ENCODE results near the gene PHACTR1.

GRCh38 chr6:13303668-13304017 is 587.1 kb downstream of the PHACTR1 start:
- TF ChIP-seq CTCF (conservative IDR thresholded peaks at IDR 0.05; ENCODE audit: low read depth, low read length) (no peak), RAD21 (IDR thresholded peaks at IDR 0.05; ENCODE audit: low read length) (no peak), MAZ (IDR thresholded peaks at IDR 0.05; ENCODE audit: borderline replicate concordance, low read depth, low read length) (no peak), FOS (IDR thresholded peaks at IDR 0.05; ENCODE audit: low read depth, low read length) (no peak), ELK1 (IDR thresholded peaks at IDR 0.05; ENCODE audit: borderline replicate concordance, low read depth, low read length) (no peak), POLR2A (IDR thresholded peaks at IDR 0.05; ENCODE audit: low read depth, low read length) (no peak), CEBPB (IDR thresholded peaks at IDR 0.05; ENCODE audit: low read depth, low read length) (no peak), NFE2L2 (IDR thresholded peaks at IDR 0.05; ENCODE audit: low read depth, low read length) (no peak), USF2 (IDR thresholded peaks at IDR 0.05; ENCODE audit: low read depth, low read length) (no peak), BHLHE40 (IDR thresholded peaks at IDR 0.05; ENCODE audit: low read depth, low read length) (no peak), RCOR1 (IDR thresholded peaks at IDR 0.05; ENCODE audit: insufficient replicate concordance, low read length) (no peak), MXI1 (IDR thresholded peaks at IDR 0.05; ENCODE audit: borderline replicate concordance, low read depth, low read length) (no peak), RFX5 (IDR thresholded peaks at IDR 0.05; ENCODE audit: low read depth, low read length) (no peak), MAFK (IDR thresholded peaks at IDR 0.05; ENCODE audit: low read depth, low read length) (no peak)
